ENCODE data around the gene YTHDF2. TPM values are rescaled to one million over a fixed set of nuclear protein-coding genes. Genes with fewer than 3 reads are reported as not detected.
"Not testable (repeated sequence)": the region's sequence is repeated elsewhere in the genome, so short reads cannot be mapped to it uniquely, and the experiment has no call there.

Gene YTHDF2
- total RNA-seq, 1 donor from 2014 or later, result 150 TPM

- no peak overlapping the region for H3K4me3 Mint-ChIP-seq
- H3K27ac Mint-ChIP-seq (ENCODE audit: unreplicated experiment), result no peak overlapping the region
- H3K9me3 Mint-ChIP-seq, result no peaks in the 10 kb centered on the region
- no peak for DNase-seq (ENCODE audit: low read depth, low spot score)
- no peaks in the 10 kb centered on the region for H3K27me3 Mint-ChIP-seq (ENCODE audit: low read depth)
- H3K4me1 Mint-ChIP-seq, result peaks cover 15% of the 10 kb centered on the region
- H3K36me3 Mint-ChIP-seq (ENCODE audit: low read depth), result peaks cover 8% of the 10 kb centered on the region
- TF ChIP-seq, protein P1, sequence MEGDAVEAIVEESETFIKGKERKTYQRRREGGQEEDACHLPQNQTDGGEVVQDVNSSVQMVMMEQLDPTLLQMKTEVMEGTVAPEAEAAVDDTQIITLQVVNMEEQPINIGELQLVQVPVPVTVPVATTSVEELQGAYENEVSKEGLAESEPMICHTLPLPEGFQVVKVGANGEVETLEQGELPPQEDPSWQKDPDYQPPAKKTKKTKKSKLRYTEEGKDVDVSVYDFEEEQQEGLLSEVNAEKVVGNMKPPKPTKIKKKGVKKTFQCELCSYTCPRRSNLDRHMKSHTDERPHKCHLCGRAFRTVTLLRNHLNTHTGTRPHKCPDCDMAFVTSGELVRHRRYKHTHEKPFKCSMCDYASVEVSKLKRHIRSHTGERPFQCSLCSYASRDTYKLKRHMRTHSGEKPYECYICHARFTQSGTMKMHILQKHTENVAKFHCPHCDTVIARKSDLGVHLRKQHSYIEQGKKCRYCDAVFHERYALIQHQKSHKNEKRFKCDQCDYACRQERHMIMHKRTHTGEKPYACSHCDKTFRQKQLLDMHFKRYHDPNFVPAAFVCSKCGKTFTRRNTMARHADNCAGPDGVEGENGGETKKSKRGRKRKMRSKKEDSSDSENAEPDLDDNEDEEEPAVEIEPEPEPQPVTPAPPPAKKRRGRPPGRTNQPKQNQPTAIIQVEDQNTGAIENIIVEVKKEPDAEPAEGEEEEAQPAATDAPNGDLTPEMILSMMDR (conservative IDR thresholded peaks at IDR 0.05), result no peak
Measured at GRCh38 chr1:28761189-28761588, 24.4 kb downstream of the YTHDF2 start.

GRCh38 chr1:28766532-28767183 is 29.9 kb downstream of the YTHDF2 start:
- TF ChIP-seq, protein P1 (conservative IDR thresholded peaks at IDR 0.05), result no peak
- H3K27ac Mint-ChIP-seq (ENCODE audit: unreplicated experiment), result no peak overlapping the region
- peaks cover 12% of the 10 kb centered on the region for H3K4me1 Mint-ChIP-seq
- no peak for DNase-seq (ENCODE audit: low read depth, low spot score)
- no peaks in the 10 kb centered on the region for H3K9me3 Mint-ChIP-seq
- no peak overlapping the region for H3K4me3 Mint-ChIP-seq
- H3K27me3 Mint-ChIP-seq (ENCODE audit: low read depth), result no peaks in the 10 kb centered on the region
- peaks cover 14% of the 10 kb centered on the region for H3K36me3 Mint-ChIP-seq (ENCODE audit: low read depth)

DNA sequence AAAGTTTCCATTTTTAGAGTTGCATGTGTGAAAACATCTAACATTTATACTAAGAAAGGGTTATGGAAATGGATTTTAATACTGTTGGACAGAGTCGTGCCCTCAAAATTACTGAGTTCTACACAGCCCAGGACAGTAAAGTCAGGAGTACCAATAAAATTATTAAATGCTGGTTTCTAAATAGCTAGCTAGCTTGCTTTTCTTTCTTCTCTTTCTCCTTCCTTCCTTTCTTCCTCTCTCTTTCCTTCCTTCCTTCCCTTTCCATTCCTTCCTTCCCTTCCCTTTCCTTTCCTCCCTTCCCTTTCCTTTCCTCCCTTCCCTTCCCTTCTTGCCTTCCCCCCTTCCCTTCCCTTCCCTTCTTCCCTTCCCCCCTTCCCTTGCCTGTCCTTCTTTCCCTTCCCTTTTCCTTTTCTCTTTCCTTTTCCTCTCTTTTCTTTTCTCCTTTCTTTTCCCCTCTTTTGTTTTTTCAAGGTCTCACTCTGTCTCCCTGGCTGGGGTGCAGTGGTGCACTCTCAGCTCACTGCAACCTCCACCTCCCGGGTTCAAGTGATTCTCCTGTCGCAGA is 33.9 kb downstream of the YTHDF2 start:
- peaks cover 16% of the 10 kb centered on the region for H3K36me3 Mint-ChIP-seq (ENCODE audit: low read depth)

GRCh38 chr1:28771921-28772320 is 35.2 kb downstream of the YTHDF2 start:
- not testable (repeated sequence) for H3K27me3 Mint-ChIP-seq (ENCODE audit: low read depth); H3K27ac Mint-ChIP-seq (ENCODE audit: unreplicated experiment); DNase-seq (ENCODE audit: low read depth, low spot score); H3K9me3 Mint-ChIP-seq; H3K4me3 Mint-ChIP-seq; H3K4me1 Mint-ChIP-seq
- peaks cover 13% of the 10 kb centered on the region for H3K36me3 Mint-ChIP-seq (ENCODE audit: low read depth)

More for the DNA sequence above, 33.9 kb downstream of the YTHDF2 start:
- Mint-ChIP-seq H3K9me3 (no peaks in the 10 kb centered on the region), H3K27me3 (ENCODE audit: low read depth) (no peaks in the 10 kb centered on the region), H3K4me3 (no peak overlapping the region), H3K27ac (ENCODE audit: unreplicated experiment) (peak overlapping the region; percentile 35), H3K4me1 (peaks cover 3% of the 10 kb centered on the region)
- TF ChIP-seq, protein P1 (conservative IDR thresholded peaks at IDR 0.05), result no peak
- no peak for DNase-seq (ENCODE audit: low read depth, low spot score)

DNA sequence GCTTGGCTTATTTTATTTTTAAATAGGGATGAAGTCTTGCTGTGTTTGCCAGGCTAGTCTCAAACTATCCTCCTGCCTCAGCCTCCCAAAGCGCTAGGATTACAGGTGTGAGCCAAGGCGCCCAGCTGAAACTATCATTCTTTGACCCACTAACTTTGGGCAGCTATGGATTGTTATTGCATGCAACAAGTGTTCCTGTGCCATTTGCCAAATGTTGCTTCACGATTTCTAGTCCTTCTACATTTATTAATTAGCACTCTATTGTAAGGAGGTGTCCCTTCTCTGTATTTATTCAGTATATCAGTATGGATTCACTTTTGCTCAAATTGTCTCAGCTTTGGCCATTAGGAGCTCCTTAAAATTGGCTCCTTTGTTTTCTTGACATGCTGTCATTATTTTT is 36.4 kb downstream of the YTHDF2 start:
- Mint-ChIP-seq H3K27ac (ENCODE audit: unreplicated experiment) (no peak overlapping the region), H3K4me3 (no peak overlapping the region), H3K27me3 (ENCODE audit: low read depth) (no peaks in the 10 kb centered on the region), H3K4me1 (no peaks in the 10 kb centered on the region), H3K9me3 (no peaks in the 10 kb centered on the region), H3K36me3 (ENCODE audit: low read depth) (peaks cover 13% of the 10 kb centered on the region)
- no peak for DNase-seq (ENCODE audit: low read depth, low spot score)
- TF ChIP-seq, protein P1 (conservative IDR thresholded peaks at IDR 0.05), result no peak

All from neural crest cell (in vitro differentiated cells).